Renal cortex interstitium (tissue), 15 donors: ENCODE measurements around the gene DIPK2A. TPM values are rescaled to one million over a fixed set of nuclear protein-coding genes. Genes with fewer than 3 reads are reported as not detected.
A peak's percentile ranks its signal among the peaks of the same experiment; 100 is the strongest.

Experiments used
- DNase-seq, 11 donors: peaks; one replicate each; pipeline ENCODE4 v3.0.0-alpha.2; 2013; ENCODE audit warnings: low read depth in 9 of 11, low spot score in 4 of 11; ENCODE audit errors: extremely low read depth in 1 of 11
- long read RNA-seq, 16 experiments: transcript quantifications; one replicate each; lab custom pipeline, GENCODE V29; 2026
- polyA plus RNA-seq, 3 donors: library from polyadenylated mRNA; unstranded; fragments of 120-200 nt; gene quantifications; one replicate each; pipeline ENCODE4 v1.2.1, GENCODE V29; 2013; ENCODE audit not compliant: insufficient read length in 3 of 3

DIPK2A gene, protein sequence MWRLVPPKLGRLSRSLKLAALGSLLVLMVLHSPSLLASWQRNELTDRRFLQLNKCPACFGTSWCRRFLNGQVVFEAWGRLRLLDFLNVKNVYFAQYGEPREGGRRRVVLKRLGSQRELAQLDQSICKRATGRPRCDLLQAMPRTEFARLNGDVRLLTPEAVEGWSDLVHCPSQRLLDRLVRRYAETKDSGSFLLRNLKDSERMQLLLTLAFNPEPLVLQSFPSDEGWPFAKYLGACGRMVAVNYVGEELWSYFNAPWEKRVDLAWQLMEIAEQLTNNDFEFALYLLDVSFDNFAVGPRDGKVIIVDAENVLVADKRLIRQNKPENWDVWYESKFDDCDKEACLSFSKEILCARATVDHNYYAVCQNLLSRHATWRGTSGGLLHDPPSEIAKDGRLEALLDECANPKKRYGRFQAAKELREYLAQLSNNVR
- polyA plus RNA-seq: 10 to 100 TPM; 32.1 to 43.6 (median 38.0) TPM
- long read RNA-seq, donor 1, full-length matches to known transcripts: 8 of 8 reads
- long read RNA-seq, donor 1, partial matches to known transcripts: 0 of 8 reads
- long read RNA-seq, donor 1, other reads (novel, unspliced or antisense): 0 of 8 reads
- long read RNA-seq, donor 2, full-length matches to known transcripts: 17 of 17 reads
- long read RNA-seq, donor 2, partial matches to known transcripts: 0 of 17 reads
- long read RNA-seq, donor 2, other reads (novel, unspliced or antisense): 0 of 17 reads
- long read RNA-seq, donor 3, full-length matches to known transcripts: 20 of 20 reads
- long read RNA-seq, donor 3, partial matches to known transcripts: 0 of 20 reads
- long read RNA-seq, donor 3, other reads (novel, unspliced or antisense): 0 of 20 reads
- long read RNA-seq, donor 4, full-length matches to known transcripts: 7 of 7 reads
- long read RNA-seq, donor 4, partial matches to known transcripts: 0 of 7 reads
- long read RNA-seq, donor 4, other reads (novel, unspliced or antisense): 0 of 7 reads
- long read RNA-seq, donor 5: 0 reads
- long read RNA-seq, donor 6, full-length matches to known transcripts: 9 of 9 reads
- long read RNA-seq, donor 6, partial matches to known transcripts: 0 of 9 reads
- long read RNA-seq, donor 6, other reads (novel, unspliced or antisense): 0 of 9 reads
- long read RNA-seq, donor 7, full-length matches to known transcripts: 11 of 11 reads
- long read RNA-seq, donor 7, partial matches to known transcripts: 0 of 11 reads
- long read RNA-seq, donor 7, other reads (novel, unspliced or antisense): 0 of 11 reads
- long read RNA-seq, donor 8, full-length matches to known transcripts: 13 of 13 reads
- long read RNA-seq, donor 8, partial matches to known transcripts: 0 of 13 reads
- long read RNA-seq, donor 8, other reads (novel, unspliced or antisense): 0 of 13 reads
- long read RNA-seq, donor 9, full-length matches to known transcripts: 9 of 9 reads
- long read RNA-seq, donor 9, partial matches to known transcripts: 0 of 9 reads
- long read RNA-seq, donor 9, other reads (novel, unspliced or antisense): 0 of 9 reads
- long read RNA-seq, donor 10, full-length matches to known transcripts: 10 of 65 reads
- long read RNA-seq, donor 10, partial matches to known transcripts: 55 of 65 reads
- long read RNA-seq, donor 10, other reads (novel, unspliced or antisense): 0 of 65 reads
- long read RNA-seq, donor 11, full-length matches to known transcripts: 12 of 56 reads
- long read RNA-seq, donor 11, partial matches to known transcripts: 44 of 56 reads
- long read RNA-seq, donor 11, other reads (novel, unspliced or antisense): 0 of 56 reads
- long read RNA-seq, donor 12, full-length matches to known transcripts: 4 of 4 reads
- long read RNA-seq, donor 12, partial matches to known transcripts: 0 of 4 reads
- long read RNA-seq, donor 12, other reads (novel, unspliced or antisense): 0 of 4 reads
- long read RNA-seq, donor 13, full-length matches to known transcripts: 24 of 24 reads
- long read RNA-seq, donor 13, partial matches to known transcripts: 0 of 24 reads
- long read RNA-seq, donor 13, other reads (novel, unspliced or antisense): 0 of 24 reads
- long read RNA-seq, donor 14, full-length matches to known transcripts: 9 of 9 reads
- long read RNA-seq, donor 14, partial matches to known transcripts: 0 of 9 reads
- long read RNA-seq, donor 14, other reads (novel, unspliced or antisense): 0 of 9 reads
- long read RNA-seq, donor 15, full-length matches to known transcripts: 10 of 10 reads
- long read RNA-seq, donor 15, partial matches to known transcripts: 0 of 10 reads
- long read RNA-seq, donor 15, other reads (novel, unspliced or antisense): 0 of 10 reads
- long read RNA-seq, donor 16, full-length matches to known transcripts: 30 of 143 reads
- long read RNA-seq, donor 16, partial matches to known transcripts: 113 of 143 reads
- long read RNA-seq, donor 16, other reads (novel, unspliced or antisense): 0 of 143 reads

DNA sequence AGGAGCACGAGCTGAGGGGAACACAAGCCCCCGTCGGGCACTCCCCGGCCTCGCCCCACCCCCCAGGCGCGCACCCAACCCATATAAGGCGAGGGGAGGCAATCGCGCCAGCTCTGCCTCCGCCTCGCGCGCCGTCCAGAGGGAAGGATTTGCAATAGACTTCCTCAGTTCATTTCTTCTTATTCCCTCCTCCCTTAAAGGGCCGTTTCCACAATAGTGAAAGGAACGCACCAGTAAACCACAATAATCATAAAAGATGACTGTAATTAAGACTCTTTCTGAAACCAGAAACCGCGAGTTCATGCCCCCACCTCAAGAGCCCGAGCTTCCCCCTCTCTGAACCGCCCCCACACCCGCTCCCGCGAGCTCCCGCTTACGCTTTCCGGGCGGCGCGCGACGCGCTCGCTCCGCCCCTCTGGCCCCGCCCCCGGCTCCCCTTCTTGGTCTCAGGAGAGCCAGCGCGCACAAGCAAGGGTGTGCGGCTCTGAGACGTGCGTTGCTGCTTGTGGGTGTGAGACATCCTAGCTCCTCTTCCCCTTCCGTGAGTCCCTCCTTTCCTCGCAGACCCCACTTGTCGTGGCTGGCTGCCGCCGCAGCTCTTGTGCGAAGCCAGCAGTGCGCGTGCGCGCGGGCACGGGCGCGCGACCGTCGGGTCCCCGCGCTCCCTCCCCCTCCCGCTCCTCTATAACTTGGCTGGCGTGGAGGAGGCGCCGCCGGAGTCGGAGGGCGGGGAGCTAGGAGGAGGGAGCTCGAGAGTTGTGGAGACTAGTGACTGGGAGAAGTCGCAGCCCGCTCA is at the start of gene DIPK2A:
Gene DIPK2A, plus strand, starts transcription at position 465 of the 796 bp plus-strand sequence. CDS start 510 bp downstream, outside the sequence.
- peak; percentile 86 to 95 (median 94) for DNase-seq

- no peak for DNase-seq
These were observed 46.9 kb upstream of the DIPK2A start for GRCh38 chr3:143924522-143925285.

GRCh38 chr3:143928056-143928455 is 43.6 kb upstream of the DIPK2A start:
- DNase-seq: no peak

- DNase-seq: no peak
These were observed 42.9 kb upstream of the DIPK2A start for GRCh38 chr3:143928541-143929255.

DNA sequence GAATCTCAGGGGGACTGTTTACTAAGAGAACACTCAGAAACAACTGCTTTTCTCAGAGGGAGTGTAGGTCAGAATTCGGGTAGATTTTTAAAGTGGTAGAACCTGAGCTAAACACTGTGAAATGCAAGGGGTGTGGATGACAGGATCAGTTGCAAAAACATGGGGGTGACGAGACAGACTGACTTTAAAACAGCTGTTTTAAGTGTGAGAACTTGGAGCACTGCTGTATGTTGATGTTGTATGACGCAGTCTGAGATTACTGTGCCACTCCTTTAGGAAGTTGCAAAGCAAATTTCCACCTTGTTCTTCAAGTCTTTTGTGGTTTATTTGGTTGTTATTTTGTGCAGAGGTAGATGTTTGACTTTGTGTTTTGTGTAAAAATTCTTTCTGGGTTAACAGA is 36.8 kb upstream of the DIPK2A start:
- no peak for DNase-seq

DNA sequence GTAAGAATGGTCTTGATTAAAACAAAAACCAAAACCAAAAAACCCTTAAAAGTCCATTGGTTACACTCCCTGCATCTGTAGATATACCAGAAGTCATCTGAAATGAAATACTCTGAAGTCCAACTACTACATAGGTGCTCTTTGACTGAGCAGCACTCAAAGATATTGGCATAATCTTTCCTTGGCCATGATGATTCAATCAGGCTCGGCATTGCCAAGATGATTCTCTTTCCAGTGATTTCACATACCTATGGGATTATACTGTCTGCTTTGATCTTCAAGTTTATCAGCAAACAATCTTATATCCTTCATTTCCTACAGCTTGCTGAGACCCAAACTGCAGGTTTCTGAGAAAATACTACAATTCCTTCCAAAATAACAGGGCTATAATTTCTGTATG is 35.9 kb upstream of the DIPK2A start:
- DNase-seq: no peak

DNA sequence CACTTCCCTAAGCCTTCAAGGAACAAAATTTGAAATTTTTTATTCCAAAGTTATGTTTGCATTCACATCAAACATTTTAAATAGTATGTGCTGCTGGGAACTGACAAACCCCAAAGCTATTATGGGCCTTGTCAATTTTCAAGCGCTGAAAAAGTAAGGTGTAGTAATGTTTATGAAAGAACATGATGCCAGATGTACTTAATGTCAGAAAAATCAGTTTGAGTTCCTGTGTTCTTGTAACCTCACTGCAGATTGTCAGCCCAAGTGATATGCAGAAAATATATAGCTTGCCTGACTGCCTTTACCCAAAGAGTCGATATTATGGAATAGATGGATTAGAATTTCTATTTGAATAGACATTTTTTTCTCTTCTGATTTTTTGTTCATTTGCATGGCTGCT is 20.8 kb upstream of the DIPK2A start:
- DNase-seq: no peak

- DNase-seq: peak in 1 of 11 donors; percentile 7
These were observed 20.2 kb upstream of the DIPK2A start for GRCh38 chr3:143951351-143951971.

DNA sequence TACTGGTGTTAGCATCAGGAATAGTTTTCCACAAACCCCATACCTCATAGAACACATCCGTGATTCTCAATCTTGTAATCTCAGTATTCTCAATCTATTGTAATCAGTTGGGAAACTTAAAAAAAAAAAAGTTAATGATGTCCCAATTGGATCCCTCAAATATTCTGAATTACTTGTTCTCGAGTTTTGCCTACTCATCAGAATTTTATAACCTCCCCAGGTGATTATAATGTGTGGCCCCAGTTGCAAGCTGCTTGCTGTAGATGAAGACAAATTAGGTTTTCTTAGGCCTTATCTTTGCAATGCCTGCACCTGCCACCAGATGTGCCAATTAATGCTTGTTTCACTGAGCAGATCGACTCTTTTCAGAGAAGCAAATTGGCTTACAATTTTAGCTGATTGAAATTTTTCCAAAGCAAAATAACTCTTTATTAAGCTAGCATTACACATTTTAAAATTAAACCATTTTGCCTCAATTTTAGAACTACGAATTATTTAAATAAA is 19.0 kb upstream of the DIPK2A start:
- DNase-seq: no peak

- DNase-seq: no peak
These were observed 16.5 kb upstream of the DIPK2A start for GRCh38 chr3:143955113-143955512.

DNA sequence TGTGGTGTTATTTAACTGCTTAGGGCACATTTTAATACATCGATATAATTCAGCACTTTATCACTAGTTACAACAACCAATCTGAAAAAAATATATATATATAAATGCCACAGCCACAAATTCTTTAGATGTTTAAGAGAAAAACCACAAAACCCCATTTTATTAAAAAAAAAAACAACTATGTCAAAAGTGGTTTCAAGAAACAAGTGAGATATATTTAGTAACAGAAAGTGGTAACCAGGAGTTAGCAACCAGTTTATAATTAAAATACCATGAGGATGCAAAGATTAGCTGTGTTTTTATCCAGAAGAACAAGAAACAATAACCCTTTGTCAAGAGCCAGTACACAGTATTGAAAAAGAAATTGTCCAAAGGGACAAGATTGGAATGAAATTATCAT is 14.8 kb upstream of the DIPK2A start:
- no peak for DNase-seq

DNA sequence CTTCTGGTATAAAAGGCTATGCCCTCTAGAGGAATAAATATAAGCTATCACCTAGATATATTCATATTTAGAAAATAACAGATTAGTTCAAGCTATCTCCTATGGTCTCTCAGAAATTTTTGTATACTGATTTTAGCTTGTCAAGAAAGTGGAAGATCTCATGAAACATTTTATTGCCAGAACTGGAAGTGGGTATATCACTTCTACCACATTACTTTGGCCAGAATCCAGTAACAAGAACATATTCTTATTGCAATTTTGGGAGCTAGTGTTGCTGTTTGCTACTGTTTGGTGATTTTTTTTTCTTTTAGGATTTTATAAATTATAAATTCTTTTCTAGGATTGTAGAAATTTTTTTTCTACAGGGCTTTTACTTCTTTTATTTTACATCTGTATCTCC is 14.2 kb upstream of the DIPK2A start:
- no peak for DNase-seq

GRCh38 chr3:143958966-143959365 is 12.7 kb upstream of the DIPK2A start:
- DNase-seq: no peak

DNA sequence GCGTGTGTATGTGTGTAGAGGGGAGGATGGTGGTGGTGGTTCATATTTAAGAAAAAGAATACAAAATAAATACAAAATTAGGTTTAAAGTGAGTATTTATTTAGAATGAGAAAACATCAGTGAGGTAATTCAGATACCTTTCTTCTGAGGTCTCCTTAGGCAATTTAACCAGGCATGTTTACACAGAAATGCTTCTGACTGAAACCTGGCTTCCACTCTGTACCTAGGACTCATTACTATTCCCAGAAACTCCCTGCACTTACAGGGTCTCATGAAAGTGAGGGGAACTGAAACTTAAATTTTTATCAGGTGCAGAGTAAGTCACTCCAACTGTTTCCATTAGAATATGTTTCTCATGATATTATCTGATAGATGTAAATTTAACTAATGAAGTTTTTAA is 10.3 kb upstream of the DIPK2A start:
- no peak for DNase-seq
